ENCODE results near the gene PNMA6F. TPM values are rescaled to one million over a fixed set of nuclear protein-coding genes. Genes with fewer than 3 reads are reported as not detected.

The PNMA6F gene
- total and polyA plus RNA-seq, 12 donors = 0.14 to 1.1 (median 0.40) TPM; not detected in 5

DNA sequence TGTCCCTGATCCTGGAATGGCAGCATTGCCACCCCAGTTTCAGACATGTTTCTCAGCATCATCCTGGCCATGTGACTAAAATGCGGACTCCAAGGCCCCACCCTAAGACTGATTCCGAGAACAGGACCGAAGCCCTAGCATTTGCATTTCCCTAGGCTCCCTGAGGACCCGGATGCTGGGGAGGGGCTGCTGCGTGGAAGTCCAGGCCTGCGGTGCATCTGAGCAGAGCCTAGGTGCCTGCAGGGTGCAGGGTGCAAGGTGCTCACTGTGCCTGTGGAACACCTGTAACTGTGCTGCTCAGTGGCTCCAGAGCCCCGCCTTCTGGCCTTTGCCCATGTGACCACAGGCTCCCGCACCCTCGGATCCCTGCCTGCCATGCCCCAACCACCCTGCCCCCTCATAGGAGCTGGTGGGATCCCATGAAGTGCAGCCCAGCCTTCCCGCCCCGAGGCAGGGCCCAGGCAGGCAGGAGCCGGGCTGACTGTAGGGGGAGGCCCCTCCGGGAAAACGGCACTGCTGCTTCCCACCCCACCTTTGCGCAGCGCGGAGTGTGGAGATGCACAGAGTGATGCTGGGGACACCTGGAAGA is 14.9 kb downstream of the PNMA6F start:
- H3K27ac ChIP-seq = peak overlapping the region in 3 of 5 donors; percentile 28 to 82 (median 75)
- WGBS, 4 donors = 73 to 94% (median 86%) methylated on average over 2 to 17 of the region's 17 CpGs

DNA sequence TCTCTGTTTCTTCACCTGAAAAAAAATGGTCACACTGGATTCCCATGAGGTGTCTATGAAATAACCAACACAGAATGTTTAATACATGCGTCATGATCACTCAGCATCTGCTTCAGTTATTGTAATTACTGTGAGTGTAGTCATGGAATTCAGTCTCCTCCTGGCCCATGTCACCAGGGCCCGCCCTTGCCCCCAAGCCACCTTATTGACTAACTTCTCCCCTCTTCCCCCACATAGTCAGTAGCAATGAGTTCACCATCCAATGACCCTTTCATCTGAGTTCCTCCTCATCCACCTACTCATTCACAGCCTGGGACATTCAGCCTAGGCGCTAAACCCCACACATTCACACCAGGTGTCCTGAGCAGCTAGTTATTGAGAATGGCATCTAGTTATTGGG is 15.6 kb downstream of the PNMA6F start:
- no peak for DNase-seq
- Histone ChIP-seq H3K4me1 (replicated peaks in 1 of 2) (peaks cover 0 to 8% of the 10 kb centered on the region in 2 donors), H3K27ac (peak overlapping the region in 2 of 5 donors; percentile 75 to 82), H3K4me3 (no peak overlapping the region), H3K9me3 (replicated peaks in 1 of 3) (no peaks in the 10 kb centered on the region), H3K36me3 (replicated peaks in 1 of 2) (no peaks in the 10 kb centered on the region), H3K27me3 (no peaks in the 10 kb centered on the region)
- intact Hi-C loops (cut with DNase I) = no loop called here
- WGBS, 4 donors = 86 to 95% (median 91%) methylated on average over 3 of the region's 3 CpGs
- TF ChIP-seq POLR2A (IDR thresholded peaks at IDR 0.05) (no peak), CTCF (IDR thresholded peaks at IDR 0.05) (no peak)

More for the DNA sequence above, 14.9 kb downstream of the PNMA6F start:
- Histone ChIP-seq H3K27me3 (no peaks in the 10 kb centered on the region), H3K9me3 (replicated peaks in 1 of 3) (no peaks in the 10 kb centered on the region), H3K4me1 (replicated peaks in 1 of 2) (peaks cover 0 to 8% of the 10 kb centered on the region in 2 donors), H3K36me3 (replicated peaks in 1 of 2) (no peaks in the 10 kb centered on the region), H3K4me3 (no peak overlapping the region)
- DNase-seq = no peak
- no peak for TF ChIP-seq CTCF (IDR thresholded peaks at IDR 0.05)
- no peak for TF ChIP-seq POLR2A (IDR thresholded peaks at IDR 0.05)
- intact Hi-C loops (cut with DNase I) = no loop called here

DNA sequence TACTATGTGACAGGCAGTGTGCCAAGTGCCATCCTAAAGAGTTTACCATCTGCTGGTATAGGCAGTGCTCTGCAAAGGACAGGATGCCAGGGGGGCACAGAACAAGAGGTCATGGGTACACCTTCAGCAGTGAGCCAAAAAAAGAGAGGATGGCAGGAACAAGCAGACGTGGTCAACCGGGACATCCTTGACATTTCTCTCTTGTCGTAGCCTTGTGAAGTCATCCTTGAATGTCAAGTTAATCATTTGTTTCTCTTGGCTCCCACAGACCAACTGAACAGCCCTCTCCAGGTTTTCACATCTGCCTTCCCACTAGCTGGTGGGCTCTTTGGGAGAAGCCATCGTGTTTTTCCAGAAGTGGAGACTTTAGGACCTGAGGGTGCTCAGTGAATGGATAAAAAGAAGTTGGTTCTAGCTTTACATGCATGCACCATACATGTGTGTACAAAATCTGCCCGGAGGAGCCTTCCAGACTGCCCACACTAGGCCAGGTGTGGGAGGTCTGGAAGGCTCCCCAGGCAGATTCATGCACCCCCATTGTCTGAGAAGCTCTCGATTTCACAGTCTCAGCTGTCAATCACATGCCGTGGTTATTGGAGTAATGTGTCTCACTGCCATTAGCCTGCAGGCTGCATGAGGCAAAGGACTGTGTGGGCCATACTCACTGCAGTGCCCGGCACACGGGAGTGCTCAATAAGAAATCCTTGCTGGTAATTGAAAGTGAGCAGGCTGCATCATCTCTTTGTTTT is 16.4 kb downstream of the PNMA6F start:
- H3K9me3 ChIP-seq (replicated peaks in 1 of 3) = no peaks in the 10 kb centered on the region
- peak in 3 of 7 donors; percentile 16 to 32 (median 28) for DNase-seq
- peaks cover 0 to 8% of the 10 kb centered on the region in 2 donors for H3K4me1 ChIP-seq (replicated peaks in 1 of 2)
- no peaks in the 10 kb centered on the region for H3K36me3 ChIP-seq (replicated peaks in 1 of 2)
- TF ChIP-seq CTCF (IDR thresholded peaks at IDR 0.05) (no peak), POLR2A (IDR thresholded peaks at IDR 0.05) (no peak)
- peak overlapping the region in 2 of 5 donors; percentile 26 to 82 for H3K27ac ChIP-seq
- H3K27me3 ChIP-seq = no peaks in the 10 kb centered on the region
- intact Hi-C loops (cut with DNase I) = no loop called here
- H3K4me3 ChIP-seq = no peak overlapping the region
- 25 to 68% (median 50%) methylated on average over 3 to 9 of the region's 9 CpGs for WGBS, 4 donors

- Histone ChIP-seq H3K4me3 (no peak overlapping the region), H3K27me3 (no peaks in the 10 kb centered on the region), H3K27ac (no peak overlapping the region), H3K36me3 (replicated peaks in 1 of 2) (no peaks in the 10 kb centered on the region), H3K4me1 (replicated peaks in 1 of 2) (peaks cover 0 to 8% of the 10 kb centered on the region in 2 donors), H3K9me3 (replicated peaks in 1 of 3) (no peaks in the 10 kb centered on the region)
- DNase-seq = no peak
- no peak for TF ChIP-seq CTCF (IDR thresholded peaks at IDR 0.05)
- no peak for TF ChIP-seq POLR2A (IDR thresholded peaks at IDR 0.05)
- intact Hi-C loops (cut with DNase I) = no loop called here
- 67 to 83% (median 76%) methylated on average over 6 to 12 of the region's 12 CpGs for WGBS, 4 donors
Measured at GRCh38 chrX:153303276-153304262, 18.0 kb downstream of the PNMA6F start.

All from adrenal gland (tissue), 12 donors.